Endothelial cell of umbilical vein (primary cell): ENCODE measurements around the gene NGLY1. TPM values are rescaled to one million over a fixed set of nuclear protein-coding genes. Genes with fewer than 3 reads are reported as not detected.

ENCODE experiments used
- BruUV-seq: library from RNA; stranded (reverse); fragments of 400-500 nt; replicated peaks from 2 replicates; lab custom pipeline; 2021; lab: Mats Ljungman, UMichigan
- CTCF ChIA-PET: fragments of 300-600, 350-600 bp; sonication (Branson Sonifier 250); formaldehyde crosslinking; loops from one replicate; lab custom pipeline; 2021; ENCODE audit warnings: antibody characterized with exemption, inconsistent platforms; lab: Charles Lee
- POLR2A ChIA-PET: fragments of 300-600, 350-600 bp; sonication (Branson Sonifier 250); formaldehyde crosslinking; loops from one replicate; lab custom pipeline; 2021; ENCODE audit warnings: antibody characterized with exemption, inconsistent platforms; lab: Charles Lee
- DNase-seq: peaks from one replicate; pipeline ENCODE4 v3.0.0-alpha.2; 2011; ENCODE audit warnings: low read depth, low spot score
- FAIRE-seq: peaks from 2 replicates; lab custom pipeline; 2011; peaks lifted over from hg19 to GRCh38; lab: Jason Lieb, UNC
- H2AFZ ChIP-seq: 2 replicates; pipeline ENCODE4 v1.6.0; 2012; ENCODE audit warnings: low read depth, low read length, control low read depth, inconsistent platforms
- H3K27ac ChIP-seq: 2 replicates; pipeline ENCODE4 v1.5.1; 2011; ENCODE audit warnings: low read depth, mild to moderate bottlenecking, control low read depth, low read length, moderate library complexity; ENCODE audit not compliant: insufficient read depth
- H3K27me3 ChIP-seq, 2 experiments: 2 replicates each; pipeline versions ENCODE4 v1.6.0 to v1.6.1; 2011; ENCODE audit warnings: low read length in 2 of 2, mixed read lengths in 1 of 2; ENCODE audit not compliant: control insufficient read depth in 2 of 2, insufficient read depth in 2 of 2
- H3K36me3 ChIP-seq, 2 experiments: 2 replicates in 1 of 2; 3 replicates in 1 of 2; pipeline ENCODE4 v1.5.1; 2011; ENCODE audit warnings: low read length in 2 of 2, mild to moderate bottlenecking in 1 of 2, moderate library complexity in 1 of 2; ENCODE audit not compliant: control insufficient read depth in 2 of 2, insufficient read depth in 2 of 2; ENCODE audit errors: extremely low read depth in 1 of 2
- H3K4me1 ChIP-seq: 3 replicates; pipeline ENCODE4 v1.5.1; 2011; ENCODE audit warnings: mild to moderate bottlenecking, low read length; ENCODE audit not compliant: control insufficient read depth, insufficient read depth; ENCODE audit errors: extremely low read depth
- H3K4me2 ChIP-seq: 2 replicates; pipeline ENCODE4 v1.6.1; 2011; ENCODE audit warnings: low read length, control low read depth, mixed read lengths; ENCODE audit not compliant: insufficient read depth
- H3K4me3 ChIP-seq, 3 experiments: fragments of 200-600 bp in 1 of 3; sonication (generic), shearing (Covaris generic) in 1 of 3; replicated peaks in 1 of 3; 2 replicates each; pipeline ENCODE4 v1.5.1; 2011 to 2016; ENCODE audit warnings: control low read depth in 3 of 3, low read length in 3 of 3, mild to moderate bottlenecking in 2 of 3, inconsistent platforms in 1 of 3, low read depth in 1 of 3, moderate library complexity in 1 of 3; ENCODE audit not compliant: insufficient read depth in 1 of 3
- H3K79me2 ChIP-seq: 2 replicates; pipeline ENCODE4 v1.6.0; 2012; ENCODE audit warnings: low read length, inconsistent platforms; ENCODE audit not compliant: control insufficient read depth, insufficient read depth
- H3K9ac ChIP-seq: replicated peaks from 2 replicates; pipeline ENCODE3; 2011; ENCODE audit warnings: low read length, control low read depth; ENCODE audit not compliant: insufficient read depth; ENCODE audit errors: extremely low read depth
- H3K9me1 ChIP-seq: replicated peaks from 3 replicates; pipeline ENCODE4 v1.6.0; 2011; ENCODE audit warnings: mild to moderate bottlenecking, low read length; ENCODE audit not compliant: control insufficient read depth, insufficient read depth; ENCODE audit errors: extremely low read depth
- H3K9me3 ChIP-seq: replicated peaks from 2 replicates; pipeline ENCODE4 v1.5.1; 2012; ENCODE audit warnings: low read length, inconsistent platforms; ENCODE audit not compliant: control insufficient read depth, insufficient read depth
- H4K20me1 ChIP-seq: replicated peaks from 2 replicates; pipeline ENCODE3; 2011; ENCODE audit warnings: mild to moderate bottlenecking, low read length; ENCODE audit not compliant: control insufficient read depth, insufficient read depth; ENCODE audit errors: extremely low read depth
- EZH2 ChIP-seq: IDR thresholded peaks from 2 replicates; pipeline ENCODE4 v1.6.1; 2012; ENCODE audit warnings: borderline replicate concordance, low read depth, mild to moderate bottlenecking, moderate library complexity, low read length, inconsistent platforms; ENCODE audit not compliant: severe bottlenecking
- FOS ChIP-seq: IDR thresholded peaks from 2 replicates; pipeline ENCODE4 v1.6.1; 2011; ENCODE audit warnings: mild to moderate bottlenecking, low read length, moderate library complexity, borderline replicate concordance; ENCODE audit not compliant: insufficient read depth
- MYC ChIP-seq: IDR thresholded peaks from one replicate; pipeline ENCODE4 v1.6.1; 2011; ENCODE audit warnings: mild to moderate bottlenecking, low read depth, low read length
- POLR2A ChIP-seq: IDR thresholded peaks from 2 replicates; pipeline ENCODE4 v1.6.1; 2012; ENCODE audit warnings: low read depth, mild to moderate bottlenecking, control low read depth, low read length
- POLR2AphosphoS5 ChIP-seq: IDR thresholded peaks from 2 replicates; pipeline ENCODE4 v1.6.1; 2012; ENCODE audit warnings: low read depth, mild to moderate bottlenecking, control low read depth, low read length, moderate library complexity; ENCODE audit not compliant: insufficient read depth
- dilution Hi-C: fragments of 300-500 bp; cut with MboI; formaldehyde crosslinking; loops from one replicate; pipeline ENCODE4 v1.15.0; 2019; ENCODE audit warnings: low sequenced_read_pairs; ENCODE audit not compliant: extremely low pct_ligation_motif_present
- intact Hi-C: fragments of 100-400 bp; cut with micrococcal nuclease; formaldehyde crosslinking; loops from one replicate; pipeline ENCODE4 v1.10.0; 2022
- polyA plus RNA-seq, 4 experiments: library from polyadenylated mRNA; depleted of rRNA in 3 of 4; stranded (reverse) in 3 of 4; unstranded in 1 of 4; fragments of >200 nt; gene quantifications; 2 replicates each; pipeline versions ENCODE4 v1.2.1 to v1.2.3, GENCODE V29; 2011 to 2012; ENCODE audit warnings: missing spikeins in 1 of 4
- total RNA-seq: library from RNA; stranded (reverse); gene quantifications from 2 replicates; pipeline ENCODE4 v1.2.3, GENCODE V29; 2021
- TF ChIP-seq, protein P1 (sequence below): IDR thresholded peaks from 2 replicates; pipeline ENCODE4 v1.6.1; 2011; ENCODE audit not compliant: insufficient read depth, insufficient read length
- TF ChIP-seq, protein P2 (sequence below), 2 donors: IDR thresholded peaks; 1 replicate in 1 of 2; 2 replicates in 1 of 2; pipeline ENCODE4 v1.5.1; 2011; ENCODE audit warnings: low read length in 2 of 2, mild to moderate bottlenecking in 2 of 2, moderate library complexity in 2 of 2, control low read depth in 1 of 2, inconsistent platforms in 1 of 2, low read depth in 1 of 2; ENCODE audit not compliant: insufficient read depth in 1 of 2; ENCODE audit errors: extremely low read depth in 1 of 2

The NGLY1 gene
- total and polyA plus RNA-seq, 2 donors (not counting 3 experiments of a cell fraction or from before 2014, with no cell fraction given) = 5.3 to 29.6 TPM

DNA sequence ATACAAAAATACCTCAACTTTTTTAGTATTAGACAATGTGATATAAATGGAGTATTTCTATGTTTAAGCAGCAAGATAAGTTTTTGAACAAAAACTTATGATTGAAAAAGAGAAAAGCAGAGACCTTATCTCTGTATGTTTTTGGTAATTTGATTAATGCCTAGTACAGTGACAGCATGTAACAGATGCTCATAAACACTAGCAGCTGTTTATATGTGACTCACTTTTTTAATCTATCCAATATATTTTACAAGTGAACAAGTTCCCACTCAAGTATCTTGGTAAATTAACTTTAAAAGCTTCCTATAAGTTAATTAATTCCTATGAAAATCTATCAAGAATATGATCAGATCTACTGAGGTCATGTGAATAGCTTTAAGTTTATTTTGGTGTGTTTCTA, 55.1 kb downstream of the NGLY1 start:
- H3K79me2 ChIP-seq = no peaks in the 10 kb centered on the region
- no peak overlapping the region for H3K9ac ChIP-seq
- H3K27ac ChIP-seq = no peak overlapping the region
- no peak overlapping the region for H2AFZ ChIP-seq
- ChIA-PET POLR2A (no interaction called here), CTCF (interaction anchor here (0.7 to 1.4 kb wide), 2 partner anchors 11 to 129 kb away, joined by 4 read pairs; no protein-coding TSS in a partner anchor)
- no peaks in the 10 kb centered on the region for H3K9me3 ChIP-seq
- H3K4me2 ChIP-seq = no peak overlapping the region
- no peaks in the 10 kb centered on the region for H3K27me3 ChIP-seq
- H4K20me1 ChIP-seq = no peaks in the 10 kb centered on the region
- peaks cover 2 to 5% of the 10 kb centered on the region in 2 experiments for H3K36me3 ChIP-seq
- TF ChIP-seq POLR2AphosphoS5 = no peak
- TF ChIP-seq, protein P1, sequence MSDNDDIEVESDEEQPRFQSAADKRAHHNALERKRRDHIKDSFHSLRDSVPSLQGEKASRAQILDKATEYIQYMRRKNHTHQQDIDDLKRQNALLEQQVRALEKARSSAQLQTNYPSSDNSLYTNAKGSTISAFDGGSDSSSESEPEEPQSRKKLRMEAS = no peak
- TF ChIP-seq MYC = no peak
- TF ChIP-seq POLR2A = no peak
- no peak for TF ChIP-seq FOS
- TF ChIP-seq EZH2 = no peak
- TF ChIP-seq, protein P2, sequence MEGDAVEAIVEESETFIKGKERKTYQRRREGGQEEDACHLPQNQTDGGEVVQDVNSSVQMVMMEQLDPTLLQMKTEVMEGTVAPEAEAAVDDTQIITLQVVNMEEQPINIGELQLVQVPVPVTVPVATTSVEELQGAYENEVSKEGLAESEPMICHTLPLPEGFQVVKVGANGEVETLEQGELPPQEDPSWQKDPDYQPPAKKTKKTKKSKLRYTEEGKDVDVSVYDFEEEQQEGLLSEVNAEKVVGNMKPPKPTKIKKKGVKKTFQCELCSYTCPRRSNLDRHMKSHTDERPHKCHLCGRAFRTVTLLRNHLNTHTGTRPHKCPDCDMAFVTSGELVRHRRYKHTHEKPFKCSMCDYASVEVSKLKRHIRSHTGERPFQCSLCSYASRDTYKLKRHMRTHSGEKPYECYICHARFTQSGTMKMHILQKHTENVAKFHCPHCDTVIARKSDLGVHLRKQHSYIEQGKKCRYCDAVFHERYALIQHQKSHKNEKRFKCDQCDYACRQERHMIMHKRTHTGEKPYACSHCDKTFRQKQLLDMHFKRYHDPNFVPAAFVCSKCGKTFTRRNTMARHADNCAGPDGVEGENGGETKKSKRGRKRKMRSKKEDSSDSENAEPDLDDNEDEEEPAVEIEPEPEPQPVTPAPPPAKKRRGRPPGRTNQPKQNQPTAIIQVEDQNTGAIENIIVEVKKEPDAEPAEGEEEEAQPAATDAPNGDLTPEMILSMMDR (IDR thresholded peaks at IDR 0.05; ENCODE audit: extremely low read depth in 1 of 2, insufficient read depth in 1 of 2, low read depth in 1 of 2, low read length in 2 of 2) = no peak
- H3K4me1 ChIP-seq = no peaks in the 10 kb centered on the region
- no TSS peak for BruUV-seq
- no peak overlapping the region for H3K4me3 ChIP-seq
- intact Hi-C loops (no loop called here), dilution Hi-C loops (no loop called here)
- no peak for DNase-seq
- no peak for FAIRE-seq
- no peaks in the 10 kb centered on the region for H3K9me1 ChIP-seq
